CD4-positive, alpha-beta memory T cell (primary cell): ENCODE data around the gene ITPA. TPM values are rescaled to one million over a fixed set of nuclear protein-coding genes. Genes with fewer than 3 reads are reported as not detected.

ENCODE experiments used
- CTCF ChIA-PET: fragments of 350-600 bp; sonication (Branson Sonifier 250); formaldehyde crosslinking; loops from one replicate; lab custom pipeline; 2021; ENCODE audit warnings: inconsistent platforms; ENCODE audit not compliant: partially characterized antibody; lab: Charles Lee
- POLR2A ChIA-PET: fragments of 350-600 bp; sonication (Branson Sonifier 250); formaldehyde crosslinking; loops from one replicate; lab custom pipeline; 2021; ENCODE audit not compliant: partially characterized antibody; lab: Charles Lee
- DNase-seq, 5 donors: peaks; one replicate each; pipeline versions ENCODE4 v3.0.0 to v3.0.0-alpha.2; 2020 to 2022; ENCODE audit warnings: mixed read lengths in 1 of 5
- H3K27ac ChIP-seq: one replicate; pipeline ENCODE4 v1.7.0; 2013; ENCODE audit warnings: low read depth, low read length
- H3K27me3 ChIP-seq: 2 replicates; pipeline ENCODE4 v1.7.0; 2013; ENCODE audit warnings: mild to moderate bottlenecking, low read length, moderate library complexity; ENCODE audit not compliant: insufficient read depth
- H3K36me3 ChIP-seq: 2 replicates; pipeline ENCODE4 v1.7.0; 2013; ENCODE audit warnings: mild to moderate bottlenecking, low read length, moderate library complexity; ENCODE audit not compliant: insufficient read depth
- H3K4me1 ChIP-seq: 2 replicates; pipeline ENCODE4 v1.7.0; 2013; ENCODE audit warnings: mild to moderate bottlenecking, low read length, moderate library complexity; ENCODE audit not compliant: insufficient read depth
- H3K4me3 ChIP-seq, 2 donors: one replicate each; pipeline ENCODE4 v1.7.0; 2013; ENCODE audit warnings: low read length in 2 of 2, mild to moderate bottlenecking in 1 of 2
- H3K9me3 ChIP-seq, 2 donors: one replicate each; pipeline ENCODE4 v1.7.0; 2013; ENCODE audit warnings: low read length in 2 of 2, control low read depth in 1 of 2; ENCODE audit not compliant: control insufficient read depth in 1 of 2
- H3K27ac Mint-ChIP-seq, 7 donors: one replicate each; pipeline ENCODE4 v1.8.0; 2020 to 2021; ENCODE audit warnings: mixed read lengths in 7 of 7, mild to moderate bottlenecking in 6 of 7, inconsistent platforms in 3 of 7, moderate library complexity in 3 of 7
- H3K27me3 Mint-ChIP-seq, 2 donors: one replicate each; pipeline ENCODE4 v1.8.0; 2020 to 2021; ENCODE audit warnings: mixed read lengths in 2 of 2
- H3K36me3 Mint-ChIP-seq, 2 donors: one replicate each; pipeline ENCODE4 v1.8.0; 2020 to 2021; ENCODE audit warnings: mixed read lengths in 2 of 2, inconsistent platforms in 1 of 2, mild to moderate bottlenecking in 1 of 2
- H3K4me1 Mint-ChIP-seq, 4 donors: one replicate each; pipeline ENCODE4 v1.8.0; 2020 to 2021; ENCODE audit warnings: mixed read lengths in 4 of 4, mild to moderate bottlenecking in 1 of 4
- H3K4me3 Mint-ChIP-seq, 8 donors: one replicate each; pipeline ENCODE4 v1.8.0; 2020 to 2021; ENCODE audit warnings: mixed read lengths in 8 of 8, mild to moderate bottlenecking in 7 of 8, moderate library complexity in 6 of 8, inconsistent platforms in 3 of 8
- H3K9me3 Mint-ChIP-seq, 8 donors: one replicate each; pipeline ENCODE4 v1.8.0; 2020 to 2021; ENCODE audit warnings: mixed read lengths in 8 of 8, mild to moderate bottlenecking in 5 of 8, inconsistent platforms in 3 of 8, moderate library complexity in 1 of 8
- intact Hi-C: fragments of 100-400 bp; cut with micrococcal nuclease; formaldehyde crosslinking; loops from one replicate; pipeline ENCODE4 v1.15.1; 2023
- polyA plus RNA-seq, 2 donors: library from polyadenylated mRNA; unstranded; fragments of 300-500 nt; fragmentation: Illumina TruSeq; gene quantifications; one replicate each; pipeline ENCODE4 v1.2.3, GENCODE V29; 2021
- total RNA-seq, 2 experiments: library from RNA; stranded (reverse); gene quantifications; one replicate each; pipeline ENCODE4 v1.2.3, GENCODE V29; 2021

The ITPA gene
- total and polyA plus RNA-seq, 4 experiments from 2014 or later = 46.7 to 75.9 (median 47.4) TPM

GRCh38 chr20:3202965-3203314 is 6.4 kb upstream of the ITPA start:
- no peak for DNase-seq
- H3K27ac ChIP-seq = peak overlapping the region; percentile 91
- ChIA-PET CTCF (interaction anchor here (0.7 to 1.1 kb wide), 2 partner anchors 16 to 37 kb away, joined by 3 to 4 read pairs; no protein-coding TSS in a partner anchor), POLR2A (interaction anchor here (0.7 to 2.9 kb wide), 11 partner anchors 12 to 565 kb away, joined by 3 to 29 read pairs (median 4); partner anchors contain the start of genes ADISSP, FASTKD5, MRPS26 and UBOX5)
- Mint-ChIP-seq H3K36me3 (peaks cover 20 to 40% of the 10 kb centered on the region in 2 donors), H3K27me3 (no peaks in the 10 kb centered on the region), H3K9me3 (no peaks in the 10 kb centered on the region), H3K4me1 (peaks cover 5 to 27% (median 18%) of the 10 kb centered on the region in 4 donors), H3K27ac (peak overlapping the region in 6 of 7 donors; percentile 24 to 97 (median 96)), H3K4me3 (peak overlapping the region; percentile 17 to 98 (median 85))
- H3K36me3 ChIP-seq = peaks cover 18% of the 10 kb centered on the region
- intact Hi-C loops = loop anchor here (5.0 kb wide), 1 partner anchor 151 kb away; no protein-coding TSS in a partner anchor
- H3K9me3 ChIP-seq = no peaks in the 10 kb centered on the region
- H3K4me1 ChIP-seq = peaks cover 22% of the 10 kb centered on the region
- peak overlapping the region; percentile 94 to 99 for H3K4me3 ChIP-seq
- H3K27me3 ChIP-seq = no peaks in the 10 kb centered on the region

DNA sequence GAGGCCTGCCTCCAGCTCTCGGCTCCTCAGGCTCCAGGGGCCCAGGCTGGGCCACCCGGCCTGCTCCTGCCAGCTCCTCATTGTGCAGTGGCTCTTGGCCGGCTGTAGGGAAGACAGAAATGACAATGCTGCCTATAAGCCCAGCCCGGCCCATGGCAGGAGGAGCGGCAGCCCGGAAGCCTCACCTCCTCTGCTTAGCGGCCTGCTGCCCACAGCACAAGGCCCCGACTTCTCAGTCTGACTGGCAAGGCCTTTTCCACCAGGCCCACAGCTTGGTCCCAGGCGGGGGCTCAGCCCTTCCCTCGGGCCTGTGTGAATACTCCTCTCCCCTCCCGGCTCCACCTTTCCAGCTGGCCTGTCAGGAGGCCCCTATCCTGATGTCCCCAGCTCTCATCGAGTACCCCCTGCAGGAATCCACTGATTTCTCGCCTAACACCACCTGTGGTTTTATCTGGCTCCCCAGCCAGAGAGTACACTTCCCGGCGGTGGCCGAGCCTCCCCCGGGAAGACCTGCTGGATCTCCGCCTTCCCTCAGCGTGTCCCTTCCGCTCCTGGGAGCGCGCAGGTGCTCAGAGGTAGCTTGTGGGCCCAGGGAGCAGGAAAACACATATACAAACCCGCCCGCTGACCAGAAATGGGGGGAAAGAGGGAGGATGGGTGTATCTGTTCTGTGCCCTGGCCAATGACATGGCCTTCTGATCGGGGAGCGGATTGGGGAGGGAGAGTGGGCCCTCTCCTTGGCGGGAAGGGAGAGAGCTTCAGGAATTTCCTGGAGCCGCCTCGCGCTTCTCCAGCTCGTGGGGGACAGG is 5.8 kb upstream of the ITPA start:
- H3K27ac ChIP-seq = peak overlapping the region; percentile 91
- Mint-ChIP-seq H3K27me3 (no peaks in the 10 kb centered on the region), H3K4me1 (peaks cover 5 to 33% (median 18%) of the 10 kb centered on the region in 4 donors), H3K36me3 (peaks cover 20 to 40% of the 10 kb centered on the region in 2 donors), H3K9me3 (no peaks in the 10 kb centered on the region), H3K4me3 (peak overlapping the region; percentile 93 to 98 (median 97)), H3K27ac (peak overlapping the region; percentile 96 to 97 (median 97))
- peak overlapping the region; percentile 94 to 99 for H3K4me3 ChIP-seq
- H3K9me3 ChIP-seq = no peaks in the 10 kb centered on the region
- H3K36me3 ChIP-seq = peaks cover 18% of the 10 kb centered on the region
- H3K4me1 ChIP-seq = peaks cover 27% of the 10 kb centered on the region
- intact Hi-C loops = loop anchor here (1.0 to 5.0 kb wide), 4 partner anchors 30 to 205 kb away; partner anchors contain the start of genes FASTKD5, LZTS3 and UBOX5
- POLR2A ChIA-PET = interaction anchor here (0.9 to 2.9 kb wide), 12 partner anchors 12 to 564 kb away, joined by 3 to 29 read pairs (median 4); partner anchors contain the start of genes ADISSP, FASTKD5, MRPS26 and UBOX5
- CTCF ChIA-PET = interaction anchor here (0.6 to 1.1 kb wide), 4 partner anchors 16 to 44 kb away, joined by 3 to 4 read pairs (median 3); partner anchors contain the start of genes FASTKD5 and UBOX5
- no peaks in the 10 kb centered on the region for H3K27me3 ChIP-seq
- peak in 4 of 5 donors; percentile 11 to 54 (median 20) for DNase-seq

- ChIA-PET CTCF (interaction anchor here (0.6 to 1.0 kb wide), 2 partner anchors 23 to 45 kb away, joined by 3 read pairs; partner anchors contain the start of genes FASTKD5 and UBOX5), POLR2A (interaction anchor here (0.9 to 2.9 kb wide), 11 partner anchors 14 to 564 kb away, joined by 3 to 29 read pairs (median 4); partner anchors contain the start of genes ADISSP, FASTKD5, MRPS26 and UBOX5)
- Histone ChIP-seq H3K9me3 (no peaks in the 10 kb centered on the region), H3K27ac (peak within 1 kb of the TSS; percentile 91), H3K36me3 (peaks cover 13% of the 10 kb centered on the region), H3K27me3 (no peaks in the 10 kb centered on the region), H3K4me3 (peak within 1 kb of the TSS; percentile 94 to 99), H3K4me1 (peaks cover 31% of the 10 kb centered on the region)
- H3K9me3 Mint-ChIP-seq = no peaks in the 10 kb centered on the region
- no peaks in the 10 kb centered on the region for H3K27me3 Mint-ChIP-seq
- intact Hi-C loops = loop anchor here (1.0 to 5.0 kb wide), 4 partner anchors 31 to 204 kb away; partner anchors contain the start of genes FASTKD5, LZTS3 and UBOX5
- H3K4me1 Mint-ChIP-seq = peaks cover 9 to 38% (median 24%) of the 10 kb centered on the region in 4 donors
- peak; percentile 86 to 92 (median 91) for DNase-seq
- peaks cover 13 to 36% of the 10 kb centered on the region in 2 donors for H3K36me3 Mint-ChIP-seq
- H3K27ac Mint-ChIP-seq = peak within 1 kb of the TSS; percentile 96 to 97 (median 97)
- peak within 1 kb of the TSS; percentile 93 to 98 (median 97) for H3K4me3 Mint-ChIP-seq
Measured at GRCh38 chr20:3204124-3204794, 5.0 kb upstream of the ITPA start, which contains the start of gene DDRGK1. TSS of gene DDRGK1 (minus strand) at chr20:3204682. CDS start at chr20:3204627, 55 bp downstream.

DNA sequence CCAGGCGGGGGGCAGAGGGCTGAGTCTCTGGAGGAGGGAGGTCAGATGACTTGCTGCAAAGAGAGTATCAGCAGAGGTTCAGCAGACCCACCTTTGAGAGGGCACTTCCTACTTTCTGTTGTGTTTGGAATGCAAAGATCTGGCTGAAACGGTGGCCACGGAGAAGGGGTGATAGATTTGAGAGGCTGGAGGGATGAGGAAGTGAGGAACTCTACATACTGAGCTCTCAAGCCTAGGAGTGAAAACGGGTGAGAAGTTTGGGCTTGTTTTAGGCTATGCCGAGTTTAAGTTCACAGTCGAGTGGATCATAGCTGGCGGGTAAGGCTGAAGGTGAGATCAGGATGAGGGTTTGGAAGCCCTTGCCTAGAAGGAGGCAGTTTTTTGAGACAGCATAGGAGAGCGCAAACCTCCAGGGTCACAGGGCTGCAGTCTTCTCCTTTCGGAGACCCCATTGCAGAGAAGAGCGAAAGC is 477 bp upstream of the ITPA start:
- H3K36me3 ChIP-seq = peaks cover 9% of the 10 kb centered on the region
- H3K4me1 Mint-ChIP-seq = peaks cover 19 to 50% (median 29%) of the 10 kb centered on the region in 4 donors
- POLR2A ChIA-PET = interaction anchor here (0.6 to 3.7 kb wide), 10 partner anchors 8 to 163 kb away, joined by 3 to 15 read pairs (median 6); partner anchors contain the start of genes FASTKD5, MRPS26, SLC4A11 and UBOX5
- H3K4me3 Mint-ChIP-seq = peak overlapping the region; percentile 84 to 97 (median 94)
- peak overlapping the region; percentile 70 to 89 for H3K4me3 ChIP-seq
- H3K27me3 ChIP-seq = no peaks in the 10 kb centered on the region
- peaks cover 9 to 31% of the 10 kb centered on the region in 2 donors for H3K36me3 Mint-ChIP-seq
- H3K27ac Mint-ChIP-seq = peak overlapping the region; percentile 64 to 96 (median 93)
- DNase-seq = peak in 2 of 5 donors; percentile 5 to 18
- H3K9me3 ChIP-seq = no peaks in the 10 kb centered on the region
- intact Hi-C loops = no loop called here
- no peaks in the 10 kb centered on the region for H3K27me3 Mint-ChIP-seq
- H3K27ac ChIP-seq = peak overlapping the region; percentile 72
- H3K9me3 Mint-ChIP-seq = no peaks in the 10 kb centered on the region
- H3K4me1 ChIP-seq = peaks cover 27% of the 10 kb centered on the region
- CTCF ChIA-PET = interaction anchor here (1.6 to 2.7 kb wide), 2 partner anchors 10 to 155 kb away, joined by 5 to 19 read pairs; no protein-coding TSS in a partner anchor

DNA sequence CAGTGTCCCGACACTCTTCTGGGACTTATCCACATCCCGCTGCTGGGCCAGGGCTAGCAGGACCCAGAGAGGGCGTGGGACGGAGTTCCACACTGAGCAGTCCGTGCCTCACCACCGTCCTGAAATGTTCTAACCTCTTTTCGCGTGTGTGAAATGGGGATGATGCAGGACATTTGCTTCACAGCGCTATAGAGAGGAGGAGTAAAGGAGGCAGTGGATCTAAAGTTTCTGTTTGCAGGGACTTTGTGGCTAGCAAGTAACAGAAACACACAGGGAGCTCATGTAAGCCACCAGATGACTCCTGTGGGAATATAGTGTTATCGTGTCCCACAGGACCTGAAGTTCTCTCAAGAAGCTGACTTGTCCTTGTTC is 634 bp downstream of the ITPA start:
- CTCF ChIA-PET = interaction anchor here (2.7 kb wide), 1 partner anchor 9 kb away, joined by 19 read pairs; no protein-coding TSS in a partner anchor
- peak in 1 of 5 donors; percentile 5 for DNase-seq
- Mint-ChIP-seq H3K36me3 (peaks cover 11 to 26% of the 10 kb centered on the region in 2 donors), H3K4me3 (peak overlapping the region; percentile 84 to 97 (median 94)), H3K9me3 (no peaks in the 10 kb centered on the region), H3K27ac (peak overlapping the region; percentile 64 to 97 (median 95)), H3K4me1 (peaks cover 17 to 40% (median 22%) of the 10 kb centered on the region in 4 donors), H3K27me3 (no peaks in the 10 kb centered on the region)
- H3K27ac ChIP-seq = peak overlapping the region; percentile 72
- peaks cover 22% of the 10 kb centered on the region for H3K4me1 ChIP-seq
- peak overlapping the region; percentile 70 to 89 for H3K4me3 ChIP-seq
- H3K9me3 ChIP-seq = no peaks in the 10 kb centered on the region
- intact Hi-C loops = no loop called here
- H3K27me3 ChIP-seq = no peaks in the 10 kb centered on the region
- peaks cover 14% of the 10 kb centered on the region for H3K36me3 ChIP-seq
- POLR2A ChIA-PET = interaction anchor here (1.0 to 3.7 kb wide), 8 partner anchors 10 to 164 kb away, joined by 3 to 15 read pairs (median 6); partner anchors contain the start of genes MRPS26 and SLC4A11

DNA sequence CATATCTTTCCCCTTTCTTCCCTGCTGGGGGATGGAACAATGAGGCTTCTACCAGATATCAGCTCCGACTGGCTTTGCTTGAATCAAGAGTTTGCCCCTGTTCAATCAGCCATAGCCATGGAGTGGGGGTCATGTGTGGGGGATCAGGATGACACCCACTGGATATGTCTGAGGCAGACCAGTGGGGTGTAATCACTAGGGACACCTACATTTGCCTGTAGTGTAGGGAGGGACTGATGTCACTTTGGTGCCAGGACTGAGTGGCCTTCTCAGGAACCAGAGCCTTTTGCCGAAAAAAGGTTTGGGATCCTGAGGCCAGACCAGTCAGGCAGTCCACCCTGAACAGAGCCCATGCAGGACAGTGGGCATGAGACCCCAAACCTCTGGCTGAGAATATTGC is 1.0 kb downstream of the ITPA start:
- Histone ChIP-seq H3K27ac (peak overlapping the region; percentile 72), H3K4me1 (peaks cover 21% of the 10 kb centered on the region), H3K4me3 (peak overlapping the region; percentile 70 to 89), H3K27me3 (no peaks in the 10 kb centered on the region), H3K9me3 (no peaks in the 10 kb centered on the region), H3K36me3 (peaks cover 18% of the 10 kb centered on the region)
- H3K36me3 Mint-ChIP-seq = peaks cover 11 to 29% of the 10 kb centered on the region in 2 donors
- DNase-seq = no peak
- ChIA-PET POLR2A (interaction anchor here (1.2 to 3.7 kb wide), 3 partner anchors 13 to 164 kb away, joined by 4 to 15 read pairs (median 13); partner anchors contain the start of genes MRPS26 and SLC4A11), CTCF (interaction anchor here (2.7 kb wide), 1 partner anchor 8 kb away, joined by 19 read pairs; no protein-coding TSS in a partner anchor)
- H3K9me3 Mint-ChIP-seq = no peaks in the 10 kb centered on the region
- peak overlapping the region; percentile 84 to 97 (median 94) for H3K4me3 Mint-ChIP-seq
- H3K27me3 Mint-ChIP-seq = no peaks in the 10 kb centered on the region
- intact Hi-C loops = no loop called here
- H3K4me1 Mint-ChIP-seq = peaks cover 17 to 39% (median 22%) of the 10 kb centered on the region in 4 donors
- H3K27ac Mint-ChIP-seq = peak overlapping the region in 6 of 7 donors; percentile 33 to 92 (median 70)
